HG03095 (cell line): Measurements from ENCODE around the gene HLA-G.
"Not testable (repeated sequence)": the region's sequence is repeated elsewhere in the genome, so short reads cannot be mapped to it uniquely, and the experiment has no call there.

Experiments used
- ATAC-seq: cut with Tn5 transposase; IDR thresholded peaks from one replicate; pipeline ENCODE4 v1.9.1; 2021; ENCODE audit warnings: moderate library complexity; ENCODE audit not compliant: unreplicated experiment

Gene HLA-G

DNA sequence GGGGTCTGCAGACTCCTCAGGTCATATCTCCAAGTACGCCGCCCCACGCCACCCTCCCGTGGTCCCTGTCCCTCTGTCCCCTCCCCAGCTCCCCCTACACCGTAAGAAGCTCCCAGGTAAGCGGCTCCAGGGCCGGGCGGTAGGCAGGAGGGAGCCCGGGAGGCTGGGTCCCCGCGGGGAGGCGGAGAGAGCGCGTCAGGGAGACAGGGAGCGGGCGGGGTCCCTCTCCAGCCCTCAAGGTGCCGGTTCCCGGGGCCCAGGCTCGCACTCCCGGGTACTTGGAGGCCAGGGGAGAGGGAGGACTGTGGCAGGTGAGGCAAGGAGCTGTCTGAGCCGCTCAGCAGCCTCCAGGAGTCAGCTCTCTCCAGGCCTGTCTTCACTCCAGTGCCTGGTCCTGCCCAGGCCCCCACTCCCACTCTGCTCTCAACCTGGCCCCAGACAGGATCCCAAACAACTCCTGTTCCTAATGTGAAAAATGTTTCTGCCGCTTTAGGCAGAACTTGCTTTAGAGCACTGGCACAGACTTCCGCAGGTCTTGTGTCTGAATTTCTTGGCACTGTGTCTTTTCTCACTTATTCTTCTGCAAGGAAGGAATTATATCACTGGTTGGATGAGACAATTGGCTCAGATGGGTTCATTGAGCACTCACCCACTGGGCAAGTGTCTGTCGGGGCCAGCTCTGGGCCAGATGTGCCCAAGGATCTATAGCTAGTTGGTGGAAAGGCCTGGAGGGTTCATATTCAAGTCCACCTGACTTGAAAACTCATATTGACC is 36.6 kb downstream of the HLA-G start:
- ATAC-seq, result no peak

DNA sequence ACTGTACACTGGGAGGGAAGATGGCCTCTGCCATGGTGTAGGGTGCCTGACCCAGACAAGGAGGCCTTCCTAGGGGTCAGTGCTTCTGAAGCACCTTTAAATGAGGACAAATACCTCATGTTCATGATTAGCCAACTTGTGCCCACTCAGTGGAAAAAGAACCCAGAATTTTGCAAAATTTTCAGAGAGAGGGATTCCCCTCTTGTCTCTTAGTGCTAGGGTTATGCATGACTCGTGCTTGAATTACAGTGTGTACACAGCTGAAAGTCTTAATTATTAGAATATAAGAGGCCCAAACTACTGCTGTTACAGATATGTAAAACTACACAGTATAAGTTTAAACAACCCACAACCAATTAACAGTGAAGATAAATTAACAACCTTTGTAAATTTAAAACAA is 38.0 kb downstream of the HLA-G start:
- ATAC-seq, result no peak

DNA sequence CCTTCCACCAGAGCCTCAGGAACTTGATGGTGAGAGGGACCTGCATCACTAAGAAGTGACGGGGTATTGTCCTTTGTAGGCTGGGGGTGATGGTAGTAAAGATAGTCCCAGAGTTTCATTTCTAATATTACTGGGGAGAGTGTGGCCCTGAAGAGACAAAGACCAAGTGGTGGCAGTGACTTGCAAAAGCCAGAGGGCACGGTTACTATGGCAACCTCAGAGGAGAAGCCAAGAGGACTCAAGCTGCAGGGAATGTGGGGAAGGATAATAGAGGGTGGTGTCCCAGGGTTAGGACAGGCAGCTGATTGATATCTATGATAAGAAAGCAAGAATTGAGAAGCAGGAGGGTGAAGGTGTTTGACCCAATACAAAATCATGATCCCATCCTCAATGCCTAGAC is 42.5 kb downstream of the HLA-G start:
- ATAC-seq, result no peak

DNA sequence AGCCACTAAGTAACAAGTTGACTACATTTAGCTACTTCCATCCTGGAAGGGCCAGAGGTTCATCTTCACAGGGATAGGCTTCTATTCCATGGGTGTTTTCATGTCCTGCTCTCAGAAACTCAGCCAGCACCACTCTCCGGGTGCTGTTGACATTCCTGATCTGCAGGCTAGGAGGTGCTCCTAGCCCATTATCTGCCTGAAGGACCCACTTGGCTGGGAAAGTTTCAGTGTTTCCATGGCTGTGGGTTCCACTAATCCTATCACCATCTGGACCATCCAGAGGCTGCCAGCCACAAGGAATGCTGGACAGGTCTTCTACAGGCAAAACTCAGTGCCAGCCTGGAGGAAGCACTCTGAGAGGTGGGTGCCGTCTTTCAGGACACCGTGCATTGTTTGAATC is 45.2 kb downstream of the HLA-G start:
- no peak for ATAC-seq

DNA sequence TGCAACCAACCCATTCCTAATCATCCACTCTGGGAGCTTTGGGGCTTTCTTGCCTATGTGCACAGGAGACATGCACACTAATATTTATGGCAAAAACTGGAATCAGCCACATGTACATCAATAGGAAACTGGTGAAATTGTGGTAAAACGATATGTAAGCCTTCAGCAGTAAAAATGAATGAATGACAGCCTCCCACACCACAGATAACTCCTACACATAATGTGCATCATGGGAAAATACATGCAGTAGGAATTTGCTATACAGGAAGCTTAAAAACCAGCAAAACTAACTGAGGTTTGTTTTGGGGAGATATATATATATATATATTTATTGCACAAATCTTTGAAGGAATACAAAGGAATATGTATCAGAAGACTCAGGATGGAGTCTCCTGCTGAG is 47.6 kb downstream of the HLA-G start:
- no peak for ATAC-seq

DNA sequence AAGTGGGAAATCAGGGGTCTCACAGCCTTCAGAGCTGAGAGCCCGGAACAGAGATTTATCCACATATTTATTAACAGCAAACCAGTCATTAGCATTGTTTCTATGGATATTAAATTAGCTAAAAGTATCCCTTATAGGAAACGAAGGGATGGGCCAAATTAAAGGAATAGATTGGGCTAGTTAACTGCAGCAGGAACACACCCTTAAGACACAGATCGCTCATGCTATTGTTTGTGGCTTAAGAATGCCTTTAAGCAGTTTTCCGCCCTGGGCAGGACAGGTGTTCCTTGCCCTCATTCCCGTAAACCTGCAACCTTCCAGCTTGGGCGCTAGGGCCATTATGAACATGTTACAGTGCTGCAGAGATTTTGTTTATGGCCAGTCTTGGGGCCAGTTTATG is 48.1 kb downstream of the HLA-G start:
- ATAC-seq, result not testable (repeated sequence)
